ENCODE results near the gene DISP2.

The DISP2 gene

GRCh38 chr15:40357723-40358470 lies at the start of gene DISP2:
DISP2 (plus strand) TSS chr15:40358219; CDS start chr15:40358322, 103 bp downstream.
- DNase-seq: peak; percentile 87

GRCh38 chr15:40309344-40309862 lies 48.6 kb upstream of the DISP2 start:
- DNase-seq: no peak

- DNase-seq: no peak
Observed at GRCh38 chr15:40310001-40310959, 47.7 kb upstream of the DISP2 start.

- DNase-seq: no peak
Observed at GRCh38 chr15:40310993-40311392, 47.0 kb upstream of the DISP2 start.

- no peak for DNase-seq
Observed at GRCh38 chr15:40312370-40313158, 45.5 kb upstream of the DISP2 start.

GRCh38 chr15:40313531-40314398 lies 44.3 kb upstream of the DISP2 start:
- DNase-seq: no peak

GRCh38 chr15:40314723-40315276 lies 43.2 kb upstream of the DISP2 start:
- DNase-seq: no peak

GRCh38 chr15:40316931-40317330 lies 41.1 kb upstream of the DISP2 start:
- no peak for DNase-seq

- no peak for DNase-seq
Observed at GRCh38 chr15:40317580-40317979, 40.4 kb upstream of the DISP2 start.

GRCh38 chr15:40320409-40320808 lies 37.6 kb upstream of the DISP2 start:
- no peak for DNase-seq

GRCh38 chr15:40320931-40321371 lies 37.1 kb upstream of the DISP2 start:
- peak; percentile 10 for DNase-seq

- DNase-seq: no peak
Observed at GRCh38 chr15:40322531-40323238, 35.3 kb upstream of the DISP2 start.

- DNase-seq: peak; percentile 79
Observed at GRCh38 chr15:40323239-40323952, 34.6 kb upstream of the DISP2 start, which contains the start of gene INAFM2. INAFM2 (plus strand) TSS chr15:40323692; CDS start chr15:40324056, 364 bp downstream.

- no peak for DNase-seq
Observed at GRCh38 chr15:40323953-40324937, 33.8 kb upstream of the DISP2 start.

- no peak for DNase-seq
Observed at GRCh38 chr15:40325188-40325587, 32.8 kb upstream of the DISP2 start.

- DNase-seq: no peak
Observed at GRCh38 chr15:40325700-40326099, 32.3 kb upstream of the DISP2 start.

GRCh38 chr15:40327457-40327856 lies 30.6 kb upstream of the DISP2 start:
- no peak for DNase-seq

GRCh38 chr15:40328176-40328575 lies 29.8 kb upstream of the DISP2 start:
- DNase-seq: no peak

- DNase-seq: no peak
Observed at GRCh38 chr15:40328751-40329150, 29.3 kb upstream of the DISP2 start.
